Subcutaneous adipose tissue (tissue), 4 donors: ENCODE results near the gene TRIM14. TPM values are rescaled to one million over a fixed set of nuclear protein-coding genes. Genes with fewer than 3 reads are reported as not detected.

Experiments
- total RNA-seq, 4 donors: library from RNA; depleted of rRNA; stranded (reverse); fragments of >200 nt; gene quantifications; one replicate each; pipeline ENCODE4 v1.1.0, GENCODE V29; 2016
- TF ChIP-seq, protein P1 (sequence below): fragments of 450-650 bp; IDR thresholded peaks from one replicate; pipeline ENCODE4 v1.5.1; 2016; ENCODE audit warnings: low read depth, mild to moderate bottlenecking, control low read depth, antibody characterized with exemption, moderate library complexity

TRIM14 gene
- total RNA-seq, 4 donors from 2014 or later: 10.7 to 44.2 (median 18.2) TPM

DNA sequence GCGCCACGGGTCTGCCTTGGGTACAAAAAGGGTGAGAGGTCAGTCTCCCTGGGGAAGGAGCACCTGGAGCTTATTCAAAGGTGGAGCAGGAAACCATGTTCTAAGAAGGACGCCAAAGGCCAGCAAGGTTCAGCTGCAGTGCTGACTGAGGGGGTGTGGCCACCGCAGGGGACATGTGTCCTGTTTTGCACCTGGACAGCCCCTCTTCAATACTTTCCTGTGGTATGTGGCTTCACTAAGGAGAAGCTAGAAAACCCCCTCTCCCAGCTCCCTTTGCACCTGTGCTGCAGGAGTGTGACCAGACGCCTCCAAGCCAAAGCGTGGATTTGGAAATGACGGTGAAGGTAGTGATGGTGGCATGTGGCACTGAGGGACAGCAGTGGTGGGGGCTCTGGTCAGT, 23.6 kb downstream of the TRIM14 start:
- TF ChIP-seq, protein P1, sequence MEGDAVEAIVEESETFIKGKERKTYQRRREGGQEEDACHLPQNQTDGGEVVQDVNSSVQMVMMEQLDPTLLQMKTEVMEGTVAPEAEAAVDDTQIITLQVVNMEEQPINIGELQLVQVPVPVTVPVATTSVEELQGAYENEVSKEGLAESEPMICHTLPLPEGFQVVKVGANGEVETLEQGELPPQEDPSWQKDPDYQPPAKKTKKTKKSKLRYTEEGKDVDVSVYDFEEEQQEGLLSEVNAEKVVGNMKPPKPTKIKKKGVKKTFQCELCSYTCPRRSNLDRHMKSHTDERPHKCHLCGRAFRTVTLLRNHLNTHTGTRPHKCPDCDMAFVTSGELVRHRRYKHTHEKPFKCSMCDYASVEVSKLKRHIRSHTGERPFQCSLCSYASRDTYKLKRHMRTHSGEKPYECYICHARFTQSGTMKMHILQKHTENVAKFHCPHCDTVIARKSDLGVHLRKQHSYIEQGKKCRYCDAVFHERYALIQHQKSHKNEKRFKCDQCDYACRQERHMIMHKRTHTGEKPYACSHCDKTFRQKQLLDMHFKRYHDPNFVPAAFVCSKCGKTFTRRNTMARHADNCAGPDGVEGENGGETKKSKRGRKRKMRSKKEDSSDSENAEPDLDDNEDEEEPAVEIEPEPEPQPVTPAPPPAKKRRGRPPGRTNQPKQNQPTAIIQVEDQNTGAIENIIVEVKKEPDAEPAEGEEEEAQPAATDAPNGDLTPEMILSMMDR: no peak

DNA sequence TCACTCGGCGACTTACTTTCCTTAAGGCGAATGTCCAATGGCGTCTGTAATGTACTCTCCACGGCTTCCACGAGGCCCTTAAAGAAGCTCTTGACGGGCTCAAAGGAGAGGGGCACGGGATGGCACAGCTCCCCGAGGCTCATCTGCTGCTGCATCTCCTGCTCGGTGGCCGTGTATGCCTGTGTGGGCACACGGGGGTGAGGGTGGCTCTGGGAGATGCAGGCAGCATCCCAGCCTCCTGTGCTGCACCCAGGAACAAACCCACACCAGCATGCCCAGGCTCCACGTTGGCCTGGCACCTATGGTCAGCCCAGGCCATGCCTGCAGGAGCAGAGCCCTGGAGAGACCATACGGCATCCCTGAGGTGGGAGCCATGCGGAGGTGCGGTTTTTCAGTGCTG, 24.2 kb downstream of the TRIM14 start:
- TF ChIP-seq, protein P1: no peak

DNA sequence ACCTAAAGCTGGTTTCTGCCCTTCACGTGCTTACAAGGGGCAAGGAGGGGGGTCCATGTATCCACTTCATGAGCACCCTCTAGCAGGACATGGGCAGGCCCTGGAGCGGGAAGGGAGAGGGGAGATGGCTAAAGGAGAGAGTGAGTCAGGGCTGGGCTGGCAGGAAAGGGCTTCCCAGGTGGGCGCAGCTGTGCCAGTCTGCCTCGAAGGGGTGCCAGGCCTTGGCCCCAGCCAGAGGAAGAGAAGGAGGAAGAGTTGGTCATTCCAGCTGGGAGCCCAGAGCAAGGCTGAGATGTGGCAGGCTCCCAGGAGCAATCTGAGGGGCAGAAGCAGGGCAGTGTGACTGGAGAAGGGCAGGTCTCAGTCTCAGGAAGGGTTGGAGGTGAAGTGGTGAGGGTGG, 24.7 kb downstream of the TRIM14 start:
- TF ChIP-seq, protein P1: no peak

DNA sequence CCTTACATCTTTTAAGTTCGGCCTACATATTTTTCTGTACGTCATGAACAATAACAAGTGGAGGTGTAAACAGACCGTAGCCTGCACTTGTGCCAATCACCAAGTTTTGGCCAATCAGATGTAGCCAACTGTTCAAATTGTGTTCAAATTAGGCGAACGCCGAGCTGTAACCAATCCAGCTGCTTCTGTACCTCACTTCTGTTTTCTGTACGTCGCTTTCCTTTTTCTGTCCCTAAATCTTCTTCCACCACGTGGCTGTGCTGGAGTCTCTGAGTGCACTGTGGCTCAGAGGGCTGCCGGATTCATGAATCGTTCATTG, 26.4 kb downstream of the TRIM14 start:
- TF ChIP-seq, protein P1: no peak

DNA sequence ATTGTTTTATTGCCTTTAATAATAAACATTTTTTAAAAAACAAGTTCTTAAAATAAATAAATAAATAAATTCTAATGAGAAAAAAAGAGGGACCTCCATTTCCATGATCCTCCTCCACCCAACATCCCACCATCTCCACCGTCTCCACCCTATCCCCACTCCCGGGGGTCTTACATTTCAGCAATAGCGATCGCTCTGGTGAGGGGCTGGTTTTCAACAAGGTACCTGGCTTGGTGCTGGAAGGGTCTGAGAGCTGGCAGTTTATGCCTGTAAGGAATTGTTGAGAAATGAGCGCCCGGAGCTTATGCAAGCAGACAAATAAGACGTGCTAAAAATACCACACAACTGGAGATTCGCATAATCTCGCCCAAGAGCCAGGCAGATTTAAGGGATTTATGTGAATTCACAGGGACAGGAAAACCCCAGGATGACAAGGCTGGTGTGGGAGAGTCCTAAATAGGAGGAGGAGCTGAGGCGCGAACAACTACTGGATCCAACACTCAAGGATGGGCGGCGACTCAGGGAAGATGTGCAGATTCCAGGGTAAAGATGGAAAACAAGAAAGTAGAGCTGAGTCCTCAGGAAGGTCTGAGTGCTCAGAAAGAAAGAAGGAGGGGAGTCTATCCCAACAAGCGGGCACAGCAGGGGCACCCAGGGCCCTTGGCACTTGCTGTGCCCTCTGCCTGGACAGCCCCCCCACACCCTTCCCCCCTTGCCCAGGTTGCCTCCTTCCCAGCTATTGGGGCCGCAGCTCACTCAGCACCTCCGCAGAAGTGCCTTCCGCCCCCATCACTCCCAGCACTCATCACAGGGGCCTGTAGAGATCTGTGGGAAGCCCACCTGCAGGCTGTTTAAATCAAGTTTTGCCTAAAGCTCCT, 27.0 kb downstream of the TRIM14 start:
- TF ChIP-seq, protein P1: no peak

DNA sequence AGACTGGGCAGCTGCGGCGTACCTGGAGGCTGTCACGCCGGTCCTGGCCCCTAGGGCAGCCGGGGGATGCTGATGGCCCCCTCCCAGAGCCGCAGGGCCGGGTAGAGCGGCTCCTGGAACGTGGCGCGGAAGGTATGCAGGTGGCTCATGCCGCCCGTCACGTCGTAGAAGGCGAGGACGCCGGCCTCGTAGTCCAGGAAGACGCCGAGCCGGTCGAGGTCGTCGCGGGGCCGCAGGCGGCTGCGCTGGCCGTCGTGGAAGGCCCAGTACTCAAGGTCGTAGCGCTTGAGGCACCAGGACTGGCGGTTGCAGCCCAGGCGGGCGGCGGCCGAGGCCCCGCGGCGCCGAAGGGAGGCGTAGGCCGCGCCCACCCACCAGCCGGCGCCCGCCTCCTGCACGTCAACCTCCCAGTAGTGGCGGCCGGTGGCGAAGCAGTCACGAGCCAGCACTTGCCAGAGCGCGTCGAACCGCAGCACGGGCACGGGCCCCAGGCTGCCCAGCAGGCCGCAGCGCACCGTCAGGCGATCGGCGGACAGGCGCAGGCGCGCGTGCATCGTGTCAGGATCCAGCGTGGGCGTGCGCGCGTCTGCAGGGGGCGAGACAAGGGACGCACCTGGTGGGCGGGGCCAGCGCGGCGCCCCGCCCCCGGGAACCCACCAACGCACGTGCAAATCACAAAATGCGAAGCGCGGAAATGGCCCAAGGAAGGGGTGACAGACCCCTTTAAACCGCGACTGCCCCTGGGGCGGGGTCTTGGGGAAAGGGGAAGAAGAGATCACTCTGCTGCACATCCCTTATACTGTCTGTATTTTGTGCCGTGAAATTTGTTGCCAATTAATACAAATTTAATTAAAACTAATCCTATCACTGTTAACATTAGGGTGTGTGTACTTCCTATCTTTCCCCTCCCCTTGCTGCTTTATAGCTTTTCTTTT, 31.3 kb downstream of the TRIM14 start:
- TF ChIP-seq, protein P1: no peak

DNA sequence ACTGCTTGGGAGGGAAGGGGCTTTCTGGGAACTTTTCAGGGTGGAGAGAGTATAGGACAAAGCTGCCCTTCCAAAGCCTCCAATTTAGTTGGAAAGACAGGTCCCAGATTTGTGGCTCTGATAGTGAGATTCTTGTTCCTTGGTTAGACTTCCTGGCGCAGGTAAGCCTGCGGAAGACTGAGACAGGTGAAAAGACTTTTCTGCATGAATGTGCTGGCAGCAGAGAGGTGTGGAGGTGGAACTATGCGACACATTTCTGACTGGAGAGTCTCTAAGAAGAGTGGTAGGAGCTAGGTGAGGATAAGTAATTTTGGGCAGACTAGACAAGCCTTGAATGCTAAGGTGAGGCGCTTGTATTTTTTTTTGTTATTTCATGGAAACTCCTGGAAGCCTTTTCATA, 32.6 kb downstream of the TRIM14 start:
- TF ChIP-seq, protein P1: no peak
